ENCODE data around the gene SLC25A39. TPM values are rescaled to one million over a fixed set of nuclear protein-coding genes. Genes with fewer than 3 reads are reported as not detected.

SLC25A39 gene
- total and polyA plus RNA-seq, 9 of the 15 experiments (the other 6 are each of a cell fraction or from before 2014, with no cell fraction given), result 4.8 to 267 (median 140) TPM

DNA sequence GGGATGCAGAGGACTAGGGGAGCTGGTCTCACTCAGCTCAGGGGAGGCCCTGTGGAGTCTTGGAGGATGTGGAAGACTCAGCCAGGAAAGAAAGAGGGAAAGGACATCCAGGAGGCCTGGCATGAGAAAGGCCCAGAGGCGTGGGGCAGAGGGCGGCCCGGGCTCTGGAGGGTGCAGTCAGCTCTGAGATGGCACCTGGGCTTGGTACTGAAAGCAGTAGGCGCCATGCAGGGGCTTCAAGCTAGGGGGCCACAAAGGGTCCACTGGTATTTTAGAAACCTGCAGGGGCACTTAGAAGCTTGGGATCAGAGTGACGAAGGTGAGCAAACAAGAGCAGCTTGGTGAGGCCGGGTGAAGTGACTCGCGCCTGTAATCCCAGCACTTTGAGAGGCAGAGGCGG is 33.4 kb upstream of the SLC25A39 start (continued):
- TF ChIP-seq, protein P1, sequence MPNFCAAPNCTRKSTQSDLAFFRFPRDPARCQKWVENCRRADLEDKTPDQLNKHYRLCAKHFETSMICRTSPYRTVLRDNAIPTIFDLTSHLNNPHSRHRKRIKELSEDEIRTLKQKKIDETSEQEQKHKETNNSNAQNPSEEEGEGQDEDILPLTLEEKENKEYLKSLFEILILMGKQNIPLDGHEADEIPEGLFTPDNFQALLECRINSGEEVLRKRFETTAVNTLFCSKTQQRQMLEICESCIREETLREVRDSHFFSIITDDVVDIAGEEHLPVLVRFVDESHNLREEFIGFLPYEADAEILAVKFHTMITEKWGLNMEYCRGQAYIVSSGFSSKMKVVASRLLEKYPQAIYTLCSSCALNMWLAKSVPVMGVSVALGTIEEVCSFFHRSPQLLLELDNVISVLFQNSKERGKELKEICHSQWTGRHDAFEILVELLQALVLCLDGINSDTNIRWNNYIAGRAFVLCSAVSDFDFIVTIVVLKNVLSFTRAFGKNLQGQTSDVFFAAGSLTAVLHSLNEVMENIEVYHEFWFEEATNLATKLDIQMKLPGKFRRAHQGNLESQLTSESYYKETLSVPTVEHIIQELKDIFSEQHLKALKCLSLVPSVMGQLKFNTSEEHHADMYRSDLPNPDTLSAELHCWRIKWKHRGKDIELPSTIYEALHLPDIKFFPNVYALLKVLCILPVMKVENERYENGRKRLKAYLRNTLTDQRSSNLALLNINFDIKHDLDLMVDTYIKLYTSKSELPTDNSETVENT (CRISPR knock-in tag; IDR thresholded peaks at IDR 0.05), result no peak
- TF ChIP-seq, protein P2, sequence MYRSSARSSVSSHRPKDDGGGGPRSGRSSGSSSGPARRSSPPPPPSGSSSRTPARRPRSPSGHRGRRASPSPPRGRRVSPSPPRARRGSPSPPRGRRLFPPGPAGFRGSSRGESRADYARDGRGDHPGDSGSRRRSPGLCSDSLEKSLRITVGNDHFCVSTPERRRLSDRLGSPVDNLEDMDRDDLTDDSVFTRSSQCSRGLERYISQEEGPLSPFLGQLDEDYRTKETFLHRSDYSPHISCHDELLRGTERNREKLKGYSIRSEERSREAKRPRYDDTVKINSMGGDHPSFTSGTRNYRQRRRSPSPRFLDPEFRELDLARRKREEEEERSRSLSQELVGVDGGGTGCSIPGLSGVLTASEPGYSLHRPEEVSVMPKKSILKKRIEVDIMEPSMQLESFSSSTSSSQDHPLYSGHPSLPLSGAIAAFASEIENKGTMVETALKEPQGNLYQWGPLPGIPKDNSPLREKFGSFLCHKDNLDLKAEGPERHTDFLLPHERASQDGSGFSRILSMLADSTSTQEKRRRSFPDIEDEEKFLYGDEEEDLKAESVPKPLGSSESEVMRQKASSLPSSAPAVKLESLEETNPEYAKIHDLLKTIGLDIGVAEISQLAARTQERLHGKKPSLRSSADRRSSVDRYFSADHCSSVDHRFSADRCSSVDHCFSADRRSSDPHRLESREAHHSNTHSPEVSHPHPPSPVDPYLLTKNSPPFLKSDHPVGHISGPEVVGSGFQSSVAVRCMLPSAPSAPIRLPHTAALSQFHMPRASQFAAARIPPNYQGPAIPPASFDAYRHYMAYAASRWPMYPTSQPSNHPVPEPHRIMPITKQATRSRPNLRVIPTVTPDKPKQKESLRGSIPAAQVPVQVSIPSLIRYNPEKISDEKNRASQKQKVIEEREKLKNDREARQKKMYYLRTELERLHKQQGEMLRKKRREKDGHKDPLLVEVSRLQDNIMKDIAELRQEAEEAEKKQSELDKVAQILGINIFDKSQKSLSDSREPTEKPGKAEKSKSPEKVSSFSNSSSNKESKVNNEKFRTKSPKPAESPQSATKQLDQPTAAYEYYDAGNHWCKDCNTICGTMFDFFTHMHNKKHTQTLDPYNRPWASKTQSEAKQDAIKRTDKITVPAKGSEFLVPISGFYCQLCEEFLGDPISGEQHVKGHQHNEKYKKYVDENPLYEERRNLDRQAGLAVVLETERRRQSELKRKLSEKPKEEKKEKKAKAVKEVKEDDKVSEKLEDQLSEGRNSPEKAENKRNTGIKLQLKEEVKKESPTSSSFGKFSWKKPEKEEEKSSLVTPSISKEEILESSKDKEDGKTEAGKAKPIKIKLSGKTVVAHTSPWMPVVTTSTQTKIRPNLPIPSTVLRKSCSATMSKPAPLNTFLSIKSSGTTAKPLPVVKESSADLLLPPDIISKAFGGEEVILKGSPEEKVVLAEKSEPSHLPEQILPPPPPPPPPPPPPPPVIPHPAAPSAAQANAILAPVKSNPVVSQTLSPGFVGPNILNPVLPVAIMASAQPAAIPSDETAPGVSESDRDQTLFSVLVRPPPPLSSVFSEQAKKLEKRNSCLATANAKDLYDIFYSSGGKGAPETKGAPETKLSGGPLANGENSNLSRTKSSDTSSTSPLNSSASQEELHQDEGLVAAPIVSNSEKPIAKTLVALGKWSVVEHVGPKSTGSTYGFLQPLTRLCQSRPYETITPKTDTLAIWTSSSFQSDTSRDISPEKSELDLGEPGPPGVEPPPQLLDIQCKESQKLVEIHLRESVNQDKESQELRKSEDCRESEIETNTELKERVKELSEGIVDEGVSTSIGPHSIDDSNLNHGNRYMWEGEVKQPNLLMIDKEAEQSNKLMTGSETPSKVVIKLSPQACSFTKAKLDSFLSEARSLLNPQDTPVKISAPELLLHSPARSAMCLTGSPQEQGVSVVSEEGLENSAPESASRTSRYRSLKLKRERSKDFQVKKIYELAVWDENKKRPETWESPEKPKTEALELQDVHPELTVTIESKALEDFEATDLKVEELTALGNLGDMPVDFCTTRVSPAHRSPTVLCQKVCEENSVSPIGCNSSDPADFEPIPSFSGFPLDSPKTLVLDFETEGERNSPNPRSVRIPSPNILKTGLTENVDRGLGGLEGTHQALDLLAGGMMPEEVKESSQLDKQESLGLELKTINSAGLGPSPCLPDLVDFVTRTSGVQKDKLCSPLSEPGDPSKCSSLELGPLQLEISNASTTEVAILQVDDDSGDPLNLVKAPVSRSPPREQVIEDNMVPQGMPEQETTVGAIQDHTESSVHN (IDR thresholded peaks at IDR 0.05; ENCODE audit: borderline replicate concordance in 1 of 2, low read depth in 1 of 2), result no peak
- TF ChIP-seq, protein P3, sequence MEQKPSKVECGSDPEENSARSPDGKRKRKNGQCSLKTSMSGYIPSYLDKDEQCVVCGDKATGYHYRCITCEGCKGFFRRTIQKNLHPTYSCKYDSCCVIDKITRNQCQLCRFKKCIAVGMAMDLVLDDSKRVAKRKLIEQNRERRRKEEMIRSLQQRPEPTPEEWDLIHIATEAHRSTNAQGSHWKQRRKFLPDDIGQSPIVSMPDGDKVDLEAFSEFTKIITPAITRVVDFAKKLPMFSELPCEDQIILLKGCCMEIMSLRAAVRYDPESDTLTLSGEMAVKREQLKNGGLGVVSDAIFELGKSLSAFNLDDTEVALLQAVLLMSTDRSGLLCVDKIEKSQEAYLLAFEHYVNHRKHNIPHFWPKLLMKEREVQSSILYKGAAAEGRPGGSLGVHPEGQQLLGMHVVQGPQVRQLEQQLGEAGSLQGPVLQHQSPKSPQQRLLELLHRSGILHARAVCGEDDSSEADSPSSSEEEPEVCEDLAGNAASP (IDR thresholded peaks at IDR 0.05), result no peak
- TF ChIP-seq ZNF143 (CRISPR knock-in tag; IDR thresholded peaks at IDR 0.05) (no peak), TRIM28 (IDR thresholded peaks at IDR 0.05) (no peak), EWSR1 (IDR thresholded peaks at IDR 0.05; ENCODE audit: borderline replicate concordance, low read depth, partially characterized antibody) (no peak), ZNF121 (CRISPR knock-in tag; conservative IDR thresholded peaks at IDR 0.05) (no peak), KHSRP (IDR thresholded peaks at IDR 0.05) (no peak), TEAD1 (CRISPR knock-in tag; IDR thresholded peaks at IDR 0.05) (no peak)
